GM19043 (cell line): ENCODE measurements around the gene SEC22C.
"Not testable (repeated sequence)": the region's sequence is repeated elsewhere in the genome, so short reads cannot be mapped to it uniquely, and the experiment has no call there.

Experiments used
- ATAC-seq: cut with Tn5 transposase; IDR thresholded peaks from one replicate; pipeline ENCODE4 v1.9.1; 2021; ENCODE audit warnings: low read depth; ENCODE audit not compliant: unreplicated experiment

The SEC22C gene

GRCh38 chr3:42581709-42582473, at the start of gene SEC22C:
Gene SEC22C (minus strand): TSS chr3:42581967. CDS start chr3:42569046, 12,921 bp downstream.
- ATAC-seq, result peak; percentile 85

GRCh38 chr3:42613462-42613861, 31.7 kb upstream of the SEC22C start:
- no peak for ATAC-seq

- ATAC-seq, result peak; percentile 87
Observed at GRCh38 chr3:42612928-42613327, 31.2 kb upstream of the SEC22C start.

GRCh38 chr3:42612217-42612616, 30.4 kb upstream of the SEC22C start:
- no peak for ATAC-seq

GRCh38 chr3:42610976-42611375, 29.2 kb upstream of the SEC22C start:
- no peak for ATAC-seq

GRCh38 chr3:42608581-42608980, 26.8 kb upstream of the SEC22C start:
- no peak for ATAC-seq

- ATAC-seq, result no peak
Observed at GRCh38 chr3:42605546-42606173, 23.9 kb upstream of the SEC22C start.

GRCh38 chr3:42602961-42603360, 21.2 kb upstream of the SEC22C start:
- ATAC-seq, result no peak

GRCh38 chr3:42601896-42602581, 20.3 kb upstream of the SEC22C start:
- ATAC-seq, result no peak

- ATAC-seq, result peak; percentile 14
Observed at GRCh38 chr3:42600958-42601675, 19.4 kb upstream of the SEC22C start.

- peak; percentile 89 for ATAC-seq
Observed at GRCh38 chr3:42600111-42600957, 18.6 kb upstream of the SEC22C start, which contains the start of gene NKTR. Gene NKTR (plus strand): TSS chr3:42600686. CDS start chr3:42601007, 321 bp downstream.

- ATAC-seq, result not testable (repeated sequence)
Observed at GRCh38 chr3:42597098-42597497, 15.3 kb upstream of the SEC22C start.

GRCh38 chr3:42595682-42596081, 13.9 kb upstream of the SEC22C start:
- no peak for ATAC-seq

- ATAC-seq, result no peak
Observed at GRCh38 chr3:42593635-42594034, 11.9 kb upstream of the SEC22C start.

GRCh38 chr3:42591811-42592210, 10.0 kb upstream of the SEC22C start:
- no peak for ATAC-seq

GRCh38 chr3:42590989-42591756, 9.4 kb upstream of the SEC22C start:
- no peak for ATAC-seq

- no peak for ATAC-seq
Observed at GRCh38 chr3:42589382-42590109, 7.8 kb upstream of the SEC22C start.

GRCh38 chr3:42588625-42589024, 6.9 kb upstream of the SEC22C start:
- no peak for ATAC-seq
